Thyroid gland (tissue), 4 donors: Measurements from ENCODE around the gene ALPL.

Source experiments
- POLR2A ChIP-seq, 2 donors: fragments of 450-650 bp; IDR thresholded peaks; one replicate each; pipeline ENCODE4 v1.6.1; 2017; ENCODE audit warnings: antibody characterized with exemption in 2 of 2, mild to moderate bottlenecking in 2 of 2, moderate library complexity in 1 of 2
- TF ChIP-seq, protein P1 (sequence below), 6 experiments: fragments of 200-600 bp in 3 of 6; fragments of 450-650 bp in 3 of 6; sonication (generic) in 3 of 6; IDR thresholded peaks; one replicate each; pipeline ENCODE4 v1.5.1; 2016 to 2019; ENCODE audit warnings: antibody characterized with exemption in 6 of 6, mild to moderate bottlenecking in 2 of 6, inconsistent platforms in 1 of 6, moderate library complexity in 1 of 6

GRCh38 chr1:21518774-21519455 is 9.7 kb downstream of the ALPL start:
- TF ChIP-seq, protein P1, sequence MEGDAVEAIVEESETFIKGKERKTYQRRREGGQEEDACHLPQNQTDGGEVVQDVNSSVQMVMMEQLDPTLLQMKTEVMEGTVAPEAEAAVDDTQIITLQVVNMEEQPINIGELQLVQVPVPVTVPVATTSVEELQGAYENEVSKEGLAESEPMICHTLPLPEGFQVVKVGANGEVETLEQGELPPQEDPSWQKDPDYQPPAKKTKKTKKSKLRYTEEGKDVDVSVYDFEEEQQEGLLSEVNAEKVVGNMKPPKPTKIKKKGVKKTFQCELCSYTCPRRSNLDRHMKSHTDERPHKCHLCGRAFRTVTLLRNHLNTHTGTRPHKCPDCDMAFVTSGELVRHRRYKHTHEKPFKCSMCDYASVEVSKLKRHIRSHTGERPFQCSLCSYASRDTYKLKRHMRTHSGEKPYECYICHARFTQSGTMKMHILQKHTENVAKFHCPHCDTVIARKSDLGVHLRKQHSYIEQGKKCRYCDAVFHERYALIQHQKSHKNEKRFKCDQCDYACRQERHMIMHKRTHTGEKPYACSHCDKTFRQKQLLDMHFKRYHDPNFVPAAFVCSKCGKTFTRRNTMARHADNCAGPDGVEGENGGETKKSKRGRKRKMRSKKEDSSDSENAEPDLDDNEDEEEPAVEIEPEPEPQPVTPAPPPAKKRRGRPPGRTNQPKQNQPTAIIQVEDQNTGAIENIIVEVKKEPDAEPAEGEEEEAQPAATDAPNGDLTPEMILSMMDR (IDR thresholded peaks at IDR 0.05): no peak
- no peak for TF ChIP-seq POLR2A (IDR thresholded peaks at IDR 0.05)
